ENCODE data around the gene C2CD2. TPM values are rescaled to one million over a fixed set of nuclear protein-coding genes. Genes with fewer than 3 reads are reported as not detected.

Gene C2CD2
- total RNA-seq, 1 donor from 2014 or later: 34.3 TPM

DNA sequence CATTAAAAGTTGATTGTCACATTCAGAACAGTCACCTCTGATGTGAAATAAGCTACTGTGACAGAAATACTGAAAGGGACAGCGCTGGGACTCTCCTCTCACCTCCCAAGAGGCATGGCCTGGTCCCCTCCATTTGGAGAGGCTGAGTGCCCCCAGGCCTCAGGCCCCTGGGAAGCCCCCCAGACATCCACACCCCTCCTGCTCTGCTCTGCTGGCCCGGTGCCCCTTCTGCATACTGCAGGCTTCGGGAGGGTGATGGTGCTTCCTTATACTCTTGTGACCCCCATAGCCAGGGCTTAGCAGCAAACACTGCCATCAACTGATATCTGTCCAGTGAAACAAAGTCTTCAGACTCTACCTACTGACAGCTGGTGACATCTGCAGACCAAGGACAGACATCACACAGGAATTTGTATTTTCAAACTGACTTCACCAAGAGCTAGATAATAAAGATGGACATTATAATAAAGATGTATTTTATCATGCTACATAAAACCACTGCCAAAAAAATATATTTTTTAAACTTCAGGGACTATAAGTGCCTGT, 36.9 kb downstream of the C2CD2 start:
- no peak for DNase-seq (ENCODE audit: low spot score)
- peaks cover 5% of the 10 kb centered on the region for H3K4me1 Mint-ChIP-seq (ENCODE audit: unreplicated experiment)
- H3K27ac Mint-ChIP-seq (ENCODE audit: unreplicated experiment): no peak overlapping the region
- no peak overlapping the region for H3K4me3 Mint-ChIP-seq (ENCODE audit: unreplicated experiment)
- H3K9me3 Mint-ChIP-seq (ENCODE audit: unreplicated experiment): no peaks in the 10 kb centered on the region
- peaks cover 4% of the 10 kb centered on the region for H3K27me3 Mint-ChIP-seq (ENCODE audit: unreplicated experiment)
- H3K36me3 Mint-ChIP-seq (ENCODE audit: low read depth, unreplicated experiment): peaks cover 20% of the 10 kb centered on the region
- TF ChIP-seq, protein P1, sequence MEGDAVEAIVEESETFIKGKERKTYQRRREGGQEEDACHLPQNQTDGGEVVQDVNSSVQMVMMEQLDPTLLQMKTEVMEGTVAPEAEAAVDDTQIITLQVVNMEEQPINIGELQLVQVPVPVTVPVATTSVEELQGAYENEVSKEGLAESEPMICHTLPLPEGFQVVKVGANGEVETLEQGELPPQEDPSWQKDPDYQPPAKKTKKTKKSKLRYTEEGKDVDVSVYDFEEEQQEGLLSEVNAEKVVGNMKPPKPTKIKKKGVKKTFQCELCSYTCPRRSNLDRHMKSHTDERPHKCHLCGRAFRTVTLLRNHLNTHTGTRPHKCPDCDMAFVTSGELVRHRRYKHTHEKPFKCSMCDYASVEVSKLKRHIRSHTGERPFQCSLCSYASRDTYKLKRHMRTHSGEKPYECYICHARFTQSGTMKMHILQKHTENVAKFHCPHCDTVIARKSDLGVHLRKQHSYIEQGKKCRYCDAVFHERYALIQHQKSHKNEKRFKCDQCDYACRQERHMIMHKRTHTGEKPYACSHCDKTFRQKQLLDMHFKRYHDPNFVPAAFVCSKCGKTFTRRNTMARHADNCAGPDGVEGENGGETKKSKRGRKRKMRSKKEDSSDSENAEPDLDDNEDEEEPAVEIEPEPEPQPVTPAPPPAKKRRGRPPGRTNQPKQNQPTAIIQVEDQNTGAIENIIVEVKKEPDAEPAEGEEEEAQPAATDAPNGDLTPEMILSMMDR (IDR thresholded peaks at IDR 0.05; ENCODE audit: unreplicated experiment): no peak

DNA sequence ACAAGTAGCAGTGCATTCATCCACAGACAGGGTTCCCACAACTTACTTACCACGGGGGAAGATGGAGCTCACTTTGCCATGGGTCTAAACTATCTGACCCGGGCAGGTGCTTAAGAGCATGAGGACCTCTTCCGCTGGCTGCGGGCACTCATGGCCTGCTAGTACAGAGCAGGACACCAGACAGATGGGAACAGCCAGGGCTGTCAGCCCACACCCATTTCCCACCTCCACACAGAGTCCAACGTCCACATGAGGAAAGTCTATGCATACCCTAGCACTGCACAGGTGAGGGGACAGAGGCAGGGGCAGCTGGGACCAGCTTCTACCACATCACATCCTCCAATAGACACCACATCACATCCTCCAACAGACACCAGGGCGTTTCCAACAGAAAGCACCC, 38.9 kb downstream of the C2CD2 start:
- Mint-ChIP-seq H3K36me3 (ENCODE audit: low read depth, unreplicated experiment) (peaks cover 20% of the 10 kb centered on the region), H3K4me1 (ENCODE audit: unreplicated experiment) (no peaks in the 10 kb centered on the region), H3K27ac (ENCODE audit: unreplicated experiment) (no peak overlapping the region), H3K4me3 (ENCODE audit: unreplicated experiment) (no peak overlapping the region), H3K27me3 (ENCODE audit: unreplicated experiment) (peaks cover 4% of the 10 kb centered on the region), H3K9me3 (ENCODE audit: unreplicated experiment) (no peaks in the 10 kb centered on the region)
- no peak for DNase-seq (ENCODE audit: low spot score)
- TF ChIP-seq, protein P1 (IDR thresholded peaks at IDR 0.05; ENCODE audit: unreplicated experiment): no peak

DNA sequence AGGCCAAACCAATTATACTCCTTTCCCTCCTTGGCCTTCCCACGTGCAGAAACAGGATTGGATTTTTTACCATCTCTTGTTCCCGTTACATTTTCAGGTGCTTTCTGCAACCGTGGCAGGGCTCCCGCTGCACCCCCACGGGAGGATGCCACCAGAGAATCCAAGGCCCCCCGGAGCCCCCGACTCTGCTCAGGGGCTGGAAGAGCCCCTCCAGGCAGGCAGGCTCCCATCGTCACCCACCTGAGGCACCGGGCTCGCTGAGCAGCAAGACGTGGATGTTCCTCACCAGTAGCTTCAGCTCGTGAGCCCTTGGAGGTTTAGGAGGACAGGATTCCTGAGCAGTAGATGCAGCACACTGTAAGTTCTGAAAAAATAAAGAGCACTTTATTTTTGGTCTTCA, 39.5 kb downstream of the C2CD2 start:
- TF ChIP-seq, protein P1 (IDR thresholded peaks at IDR 0.05; ENCODE audit: unreplicated experiment): no peak

DNA sequence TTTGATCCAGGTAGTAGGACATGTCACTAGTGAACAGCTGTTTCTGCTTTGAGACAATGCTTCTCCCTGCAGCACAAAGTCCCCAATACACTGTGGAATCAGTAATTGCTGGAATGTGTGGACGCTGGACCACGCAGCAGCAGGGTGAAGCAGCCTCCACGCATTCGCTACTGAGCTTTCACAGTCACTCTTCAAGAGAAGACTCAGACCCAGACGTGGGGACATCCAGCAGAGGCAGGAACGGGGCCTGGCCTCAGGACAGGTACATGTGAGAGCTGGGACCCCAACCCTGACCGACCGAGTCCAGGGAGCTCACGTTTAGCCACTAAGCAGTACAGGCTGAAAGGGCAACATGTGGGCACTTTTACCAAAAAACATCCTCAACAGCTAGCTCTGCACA, 40.6 kb downstream of the C2CD2 start:
- DNase-seq (ENCODE audit: low spot score): no peak
- no peaks in the 10 kb centered on the region for H3K4me1 Mint-ChIP-seq (ENCODE audit: unreplicated experiment)
- peaks cover 18% of the 10 kb centered on the region for H3K36me3 Mint-ChIP-seq (ENCODE audit: low read depth, unreplicated experiment)
- TF ChIP-seq, protein P1 (IDR thresholded peaks at IDR 0.05; ENCODE audit: unreplicated experiment): no peak
- H3K27ac Mint-ChIP-seq (ENCODE audit: unreplicated experiment): no peak overlapping the region
- H3K4me3 Mint-ChIP-seq (ENCODE audit: unreplicated experiment): no peak overlapping the region
- H3K9me3 Mint-ChIP-seq (ENCODE audit: unreplicated experiment): no peaks in the 10 kb centered on the region
- peaks cover 1% of the 10 kb centered on the region for H3K27me3 Mint-ChIP-seq (ENCODE audit: unreplicated experiment)

More for the DNA sequence above, 39.5 kb downstream of the C2CD2 start:
- Mint-ChIP-seq H3K27me3 (ENCODE audit: unreplicated experiment) (peaks cover 4% of the 10 kb centered on the region), H3K27ac (ENCODE audit: unreplicated experiment) (no peak overlapping the region), H3K4me3 (ENCODE audit: unreplicated experiment) (no peak overlapping the region), H3K4me1 (ENCODE audit: unreplicated experiment) (no peaks in the 10 kb centered on the region), H3K36me3 (ENCODE audit: low read depth, unreplicated experiment) (peaks cover 20% of the 10 kb centered on the region), H3K9me3 (ENCODE audit: unreplicated experiment) (no peaks in the 10 kb centered on the region)
- DNase-seq (ENCODE audit: low spot score): no peak

DNA sequence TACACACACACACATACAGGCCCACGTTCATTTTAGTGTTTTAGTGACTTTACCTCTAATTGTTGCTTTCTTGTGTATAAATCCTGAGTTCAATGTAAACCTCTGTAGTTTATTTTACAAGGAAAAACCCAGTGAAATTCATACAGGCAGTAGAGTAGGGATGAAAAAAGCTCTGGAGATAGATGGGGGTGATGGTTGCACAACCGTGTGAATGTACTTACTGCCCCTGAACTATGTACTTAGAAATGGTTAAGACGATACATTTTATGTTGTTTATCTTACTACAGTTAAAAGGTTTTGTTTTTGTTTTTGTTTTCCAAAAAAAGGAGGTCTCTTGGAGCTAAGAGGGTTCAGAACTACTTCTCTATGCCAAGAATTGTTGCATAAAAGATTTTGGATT, 45.0 kb downstream of the C2CD2 start:
- peaks cover 9% of the 10 kb centered on the region for H3K36me3 Mint-ChIP-seq (ENCODE audit: low read depth, unreplicated experiment)
- no peak overlapping the region for H3K4me3 Mint-ChIP-seq (ENCODE audit: unreplicated experiment)
- no peaks in the 10 kb centered on the region for H3K27me3 Mint-ChIP-seq (ENCODE audit: unreplicated experiment)
- H3K27ac Mint-ChIP-seq (ENCODE audit: unreplicated experiment): no peak overlapping the region
- TF ChIP-seq, protein P1 (IDR thresholded peaks at IDR 0.05; ENCODE audit: unreplicated experiment): no peak
- no peaks in the 10 kb centered on the region for H3K4me1 Mint-ChIP-seq (ENCODE audit: unreplicated experiment)
- H3K9me3 Mint-ChIP-seq (ENCODE audit: unreplicated experiment): no peaks in the 10 kb centered on the region
- DNase-seq (ENCODE audit: low spot score): no peak

Measured in endothelial cell (in vitro differentiated cells).